ENCODE measurements around the gene SULT2A1.

Gene SULT2A1

DNA sequence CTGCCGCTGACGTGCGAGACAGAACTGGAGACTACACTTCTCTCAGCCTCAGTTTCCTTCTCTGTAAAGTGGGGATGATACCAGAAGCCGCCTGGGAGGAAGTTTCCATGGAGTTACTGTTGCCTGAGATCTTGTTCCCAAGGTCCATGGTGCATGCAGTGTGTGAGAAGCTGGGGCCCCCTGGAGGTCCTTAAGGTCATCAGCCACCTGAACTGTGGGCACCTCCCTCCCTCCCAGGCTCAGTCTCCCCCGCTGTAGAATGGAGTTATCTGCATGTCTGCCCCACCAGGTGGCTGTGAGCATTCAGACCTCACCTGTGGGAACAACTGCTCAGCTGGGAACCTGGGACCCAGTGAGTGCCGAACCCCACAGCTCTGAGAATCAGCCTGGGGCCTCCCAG, 61.7 kb downstream of the SULT2A1 start:
- no peak overlapping the region for H4K91ac ChIP-seq (ENCODE audit: low read depth, low read length)
- no peak overlapping the region for H3K27ac ChIP-seq (ENCODE audit: low read depth, low read length)
- no CpG with 5 or more reads among the region's 6 CpGs for WGBS (ENCODE audit: extremely low coverage, insufficient coverage, insufficient read length)
- H2BK12ac ChIP-seq (ENCODE audit: low read length): no peak overlapping the region
- no peaks in the 10 kb centered on the region for H3K36me3 ChIP-seq (ENCODE audit: control insufficient read depth in 1 of 2, insufficient read depth in 2 of 2, low read length in 2 of 2)
- no peak overlapping the region for H3K4ac ChIP-seq (ENCODE audit: low read depth, low read length)
- H4K12ac ChIP-seq (ENCODE audit: low read depth, low read length): no peak overlapping the region
- H3K4me3 ChIP-seq (ENCODE audit: low read depth, low read length): no peak overlapping the region
- H4K8ac ChIP-seq (ENCODE audit: low read depth, low read length): no peak overlapping the region
- H2BK5ac ChIP-seq (ENCODE audit: low read depth, low read length, poor library complexity): no peak overlapping the region
- DNase-seq: no peak
- H3K79me1 ChIP-seq (ENCODE audit: low read length): no peaks in the 10 kb centered on the region
- H3K79me2 ChIP-seq (ENCODE audit: control insufficient read depth, insufficient read depth, low read length, poor library complexity): no peaks in the 10 kb centered on the region
- H3K27me3 ChIP-seq (ENCODE audit: insufficient read depth, low read length): no peaks in the 10 kb centered on the region
- no peaks in the 10 kb centered on the region for H3K4me1 ChIP-seq (ENCODE audit: control insufficient read depth in 1 of 2, insufficient read depth in 2 of 2, low read length in 2 of 2)
- H3K18ac ChIP-seq (ENCODE audit: low read length): no peak overlapping the region
- H3K14ac ChIP-seq (ENCODE audit: low read length): no peak overlapping the region
- H2BK120ac ChIP-seq (ENCODE audit: insufficient read depth, low read length, poor library complexity): no peak overlapping the region
- no peak overlapping the region for H2AFZ ChIP-seq (ENCODE audit: insufficient read depth, low read length, poor library complexity)
- no peak overlapping the region for H2AK5ac ChIP-seq (ENCODE audit: low read length)
- no peak overlapping the region for H3K23ac ChIP-seq (ENCODE audit: low read length)
- no peak overlapping the region for H3K4me2 ChIP-seq (ENCODE audit: low read length)
- no peak overlapping the region for H3K9ac ChIP-seq (ENCODE audit: low read length)
- peaks cover 1% of the 10 kb centered on the region for H3K9me3 ChIP-seq (ENCODE audit: insufficient read depth, low read depth, low read length)

DNA sequence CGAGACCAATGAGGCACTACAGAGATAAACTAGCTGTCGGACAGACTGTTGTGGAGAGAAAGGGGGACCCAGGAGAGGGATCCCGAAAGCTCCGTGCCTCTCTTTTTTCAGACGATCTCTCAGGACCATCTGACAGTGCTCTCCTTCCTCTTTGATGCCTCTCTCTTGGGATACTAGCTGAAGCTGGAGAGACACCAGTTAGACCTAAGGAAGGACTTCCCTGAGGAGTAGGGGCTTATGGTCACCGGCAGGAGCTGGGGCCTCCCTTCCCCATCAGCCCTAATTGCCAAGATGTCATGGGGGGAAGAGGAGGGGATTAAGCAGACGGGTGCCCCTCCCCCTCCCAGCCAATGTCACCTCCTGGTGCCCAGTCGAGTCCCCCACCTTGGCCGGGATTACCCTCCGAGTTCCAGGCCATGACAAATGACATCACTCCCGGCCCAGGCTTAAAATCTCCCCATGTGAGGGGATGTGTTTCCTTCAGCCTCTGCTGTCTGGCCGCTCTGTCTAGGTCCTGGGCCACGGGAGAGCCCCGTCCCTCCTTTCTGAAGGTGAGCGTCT, 64.6 kb downstream of the SULT2A1 start, which contains the start of gene CRX:
CRX (plus strand) TSS at position 478 of the 561 bp plus-strand sequence. CDS start 12,507 bp downstream, outside the sequence.
- Histone ChIP-seq H3K4ac (ENCODE audit: low read depth, low read length) (no peak within 1 kb of the TSS), H3K79me1 (ENCODE audit: low read length) (no peaks in the 10 kb centered on the region), H3K23ac (ENCODE audit: low read length) (no peak within 1 kb of the TSS), H4K8ac (ENCODE audit: low read depth, low read length) (no peak within 1 kb of the TSS), H3K36me3 (ENCODE audit: control insufficient read depth in 1 of 2, insufficient read depth in 2 of 2, low read length in 2 of 2) (no peaks in the 10 kb centered on the region), H2BK12ac (ENCODE audit: low read length) (no peak within 1 kb of the TSS), H3K27ac (ENCODE audit: low read depth, low read length) (no peak within 1 kb of the TSS), H4K12ac (ENCODE audit: low read depth, low read length) (no peak within 1 kb of the TSS), H3K4me1 (ENCODE audit: control insufficient read depth in 1 of 2, insufficient read depth in 2 of 2, low read length in 2 of 2) (no peaks in the 10 kb centered on the region), H4K91ac (ENCODE audit: low read depth, low read length) (no peak within 1 kb of the TSS), H3K27me3 (ENCODE audit: insufficient read depth, low read length) (no peaks in the 10 kb centered on the region), H3K9me3 (ENCODE audit: insufficient read depth, low read depth, low read length) (peaks cover 1% of the 10 kb centered on the region), H2AK5ac (ENCODE audit: low read length) (no peak within 1 kb of the TSS), H3K4me3 (ENCODE audit: low read depth, low read length) (no peak within 1 kb of the TSS), H3K4me2 (ENCODE audit: low read length) (no peak within 1 kb of the TSS), H3K18ac (ENCODE audit: low read length) (no peak within 1 kb of the TSS), H3K9ac (ENCODE audit: low read length) (no peak within 1 kb of the TSS), H2AFZ (ENCODE audit: insufficient read depth, low read length, poor library complexity) (no peak within 1 kb of the TSS), H3K14ac (ENCODE audit: low read length) (no peak within 1 kb of the TSS), H3K79me2 (ENCODE audit: control insufficient read depth, insufficient read depth, low read length, poor library complexity) (no peaks in the 10 kb centered on the region), H2BK120ac (ENCODE audit: insufficient read depth, low read length, poor library complexity) (no peak within 1 kb of the TSS), H2BK5ac (ENCODE audit: low read depth, low read length, poor library complexity) (no peak within 1 kb of the TSS)
- no peak for DNase-seq
- WGBS (ENCODE audit: extremely low coverage, insufficient coverage, insufficient read length): no CpG with 5 or more reads among the region's 15 CpGs

Data from trophoblast cell (in vitro differentiated cells and primary cell).